B cell (primary cell): ENCODE results near the gene AIMP1. TPM values are rescaled to one million over a fixed set of nuclear protein-coding genes. Genes with fewer than 3 reads are reported as not detected.
A peak's percentile ranks its signal among the peaks of the same experiment; 100 is the strongest.

Experiments used
- ATAC-seq: fragments of 200-7000 bp; cut with Tn5 transposase; one replicate; pipeline ENCODE4 v1.10.0; 2021; ENCODE audit warnings: low read depth, mild to moderate bottlenecking, moderate number of reproducible peaks, moderate library complexity
- CTCF ChIA-PET: fragments of 350-600 bp; sonication (Branson Sonifier 250); formaldehyde crosslinking; loops from one replicate; lab custom pipeline; 2021; ENCODE audit warnings: antibody characterized with exemption, inconsistent platforms; lab: Charles Lee
- POLR2A ChIA-PET: fragments of 350-600 bp; sonication (Branson Sonifier 250); formaldehyde crosslinking; loops from one replicate; lab custom pipeline; 2021; ENCODE audit warnings: antibody characterized with exemption; lab: Charles Lee
- DNase-seq: peaks from one replicate; pipeline ENCODE4 v3.0.0; 2013
- H2AFZ ChIP-seq: 2 replicates; pipeline ENCODE4 v1.6.1; 2012; ENCODE audit warnings: mild to moderate bottlenecking, low read depth, low read length; ENCODE audit not compliant: insufficient read depth, poor library complexity, severe bottlenecking
- H3K27ac ChIP-seq, 2 donors: 1 replicate in 1 of 2; 2 replicates in 1 of 2; pipeline ENCODE4 v1.5.1; 2012 to 2013; ENCODE audit warnings: low read length in 2 of 2, mild to moderate bottlenecking in 2 of 2, moderate library complexity in 1 of 2
- H3K27me3 ChIP-seq, 4 experiments: fragments of 200-600 bp in 1 of 4; sonication (generic) in 1 of 4; replicated peaks in 1 of 4; 1 replicate in 2 of 4; 2 replicates in 2 of 4; pipeline versions ENCODE4 v1.6.1 to v1.7.0; 2013 to 2016; ENCODE audit warnings: low read length in 3 of 4, mild to moderate bottlenecking in 2 of 4, mixed read lengths in 1 of 4, moderate library complexity in 1 of 4; ENCODE audit not compliant: insufficient read depth in 4 of 4, control insufficient read depth in 3 of 4; ENCODE audit errors: control extremely low read depth in 1 of 4
- H3K36me3 ChIP-seq, 2 experiments: replicated peaks in 1 of 2; 1 replicate in 1 of 2; 2 replicates in 1 of 2; pipeline versions ENCODE4 v1.6.1 to v1.7.1; 2013; ENCODE audit warnings: low read length in 1 of 2; ENCODE audit not compliant: insufficient read depth in 2 of 2, control insufficient read depth in 1 of 2; ENCODE audit errors: control extremely low read depth in 1 of 2, extremely low read depth in 1 of 2
- H3K4me1 ChIP-seq, 2 donors: fragments of 200-600 bp in 1 of 2; sonication (generic) in 1 of 2; 1 replicate in 1 of 2; 2 replicates in 1 of 2; pipeline versions ENCODE4 v1.5.1 to v1.6.1; 2013 to 2017; ENCODE audit warnings: low read length in 2 of 2; ENCODE audit not compliant: control insufficient read depth in 2 of 2, insufficient read depth in 2 of 2
- H3K4me2 ChIP-seq: replicated peaks from 2 replicates; pipeline ENCODE3; 2012; ENCODE audit warnings: mild to moderate bottlenecking, low read depth, low read length; ENCODE audit not compliant: poor library complexity, severe bottlenecking
- H3K4me3 ChIP-seq, 5 experiments: fragments of 200-600 bp in 1 of 5; sonication (generic) in 1 of 5; 1 replicate in 3 of 5; 2 replicates in 2 of 5; pipeline versions ENCODE4 v1.5.1 to v1.7.0; 2011 to 2016; ENCODE audit warnings: low read length in 4 of 5, mild to moderate bottlenecking in 4 of 5, low read depth in 2 of 5, control low read depth in 1 of 5, moderate library complexity in 1 of 5; ENCODE audit not compliant: insufficient read depth in 1 of 5; ENCODE audit errors: control extremely low read depth in 1 of 5, extremely low read depth in 1 of 5
- H3K79me2 ChIP-seq: fragments of 200-600 bp; sonication (generic); one replicate; pipeline ENCODE4 v1.6.0; 2016; ENCODE audit warnings: low read length; ENCODE audit not compliant: control insufficient read depth, insufficient read depth
- H3K9ac ChIP-seq: fragments of 200-600 bp; sonication (generic); 2 replicates; pipeline ENCODE4 v1.6.1; 2017; ENCODE audit warnings: mild to moderate bottlenecking, low read length, moderate library complexity
- H3K9me3 ChIP-seq, 3 donors: one replicate each; pipeline versions ENCODE4 v1.6.1 to v1.7.1; 2013; ENCODE audit warnings: low read length in 2 of 3; ENCODE audit not compliant: control insufficient read depth in 2 of 3, insufficient read depth in 1 of 3; ENCODE audit errors: control extremely low read depth in 1 of 3
- H4K20me1 ChIP-seq: 2 replicates; pipeline ENCODE4 v1.6.0; 2012; ENCODE audit warnings: mild to moderate bottlenecking, low read length; ENCODE audit not compliant: insufficient read depth, control insufficient read depth, poor library complexity, severe bottlenecking
- H3K27ac Mint-ChIP-seq: one replicate; pipeline ENCODE4 v1.8.0; 2021; ENCODE audit warnings: mixed read lengths
- H3K27me3 Mint-ChIP-seq: one replicate; pipeline ENCODE4 v1.8.0; 2021; ENCODE audit warnings: mixed read lengths
- H3K4me1 Mint-ChIP-seq: one replicate; pipeline ENCODE4 v1.8.0; 2021; ENCODE audit warnings: mixed read lengths
- H3K4me3 Mint-ChIP-seq: one replicate; pipeline ENCODE4 v1.8.0; 2021; ENCODE audit warnings: mixed read lengths
- H3K9me3 Mint-ChIP-seq: one replicate; pipeline ENCODE4 v1.8.0; 2022; ENCODE audit warnings: mixed read lengths; ENCODE audit not compliant: insufficient read depth
- CTCF ChIP-seq: fragments of 200-600 bp; IDR thresholded peaks from one replicate; pipeline ENCODE4 v1.8.0; 2022; ENCODE audit warnings: antibody characterized with exemption, mild to moderate bottlenecking
- EZH2 ChIP-seq: IDR thresholded peaks from 2 replicates; pipeline ENCODE4 v1.6.1; 2012; ENCODE audit warnings: borderline replicate concordance, low read depth, mild to moderate bottlenecking, moderate library complexity, low read length; ENCODE audit not compliant: insufficient read depth, poor library complexity, severe bottlenecking
- WGBS: methylation state at CpG from one replicate; pipeline ENCODE4 v1.1.5; 2013; ENCODE audit warnings: missing lambda C conversion rate; ENCODE audit not compliant: insufficient coverage; 5-methylcytosine and 5-hydroxymethylcytosine counted together
- intact Hi-C: fragments of 100-400 bp; cut with micrococcal nuclease; formaldehyde crosslinking; loops from one replicate; pipeline ENCODE4 v1.10.0; 2022
- polyA plus RNA-seq: library from polyadenylated mRNA; depleted of rRNA; stranded (reverse); fragments of >200 nt; gene quantifications from 2 replicates; pipeline ENCODE4 v1.2.3, GENCODE V29; 2012
- total RNA-seq, 2 donors: library from RNA; stranded (reverse); fragments of 120-200 nt in 1 of 2; gene quantifications; 1 replicate in 1 of 2; 2 replicates in 1 of 2; pipeline versions ENCODE4 v1.2.3 to v1.2.4, GENCODE V29; 2013 to 2022

The AIMP1 gene
- total and polyA plus RNA-seq, 2 donors (not counting 1 experiment from before 2014, with no cell fraction given) = 12.0 to 49.7 TPM

GRCh38 chr4:106316773-106317409, 541 bp downstream of the AIMP1 start:
- ATAC-seq (no peak), DNase-seq (no peak)
- 0% methylated on average over 8 of the region's 13 CpGs for WGBS
- Mint-ChIP-seq H3K9me3 (no peaks in the 10 kb centered on the region), H3K4me3 (no peak overlapping the region), H3K27me3 (no peaks in the 10 kb centered on the region), H3K27ac (no peak overlapping the region), H3K4me1 (peaks cover 25% of the 10 kb centered on the region)
- no peaks in the 10 kb centered on the region for H3K27me3 ChIP-seq
- H4K20me1 ChIP-seq = no peaks in the 10 kb centered on the region
- H3K4me3 ChIP-seq = peak overlapping the region; percentile 77 to 98 (median 82)
- peak overlapping the region; percentile 91 for H2AFZ ChIP-seq
- peaks cover 19 to 26% of the 10 kb centered on the region in 2 donors for H3K4me1 ChIP-seq
- intact Hi-C loops = loop anchor here (1.0 to 10.0 kb wide), 5 partner anchors 609 to 1668 kb away; partner anchors contain the start of genes CYP2U1, GSTCD, HADH and INTS12
- TF ChIP-seq EZH2 = no peak
- TF ChIP-seq CTCF = no peak
- peaks cover 0 to 8% (median 0%) of the 10 kb centered on the region in 3 donors for H3K9me3 ChIP-seq
- peak overlapping the region; percentile 95 to 98 for H3K27ac ChIP-seq
- H3K4me2 ChIP-seq = peak overlapping the region; percentile 82
- peak overlapping the region; percentile 98 for H3K9ac ChIP-seq
- H3K79me2 ChIP-seq = peaks cover 86% of the 10 kb centered on the region
- ChIA-PET CTCF (no interaction called here), POLR2A (no interaction called here)
- peaks cover 0 to 4% of the 10 kb centered on the region in 2 experiments for H3K36me3 ChIP-seq

GRCh38 chr4:106317815-106318214, 1.5 kb downstream of the AIMP1 start:
- intact Hi-C loops = loop anchor here (5.0 to 10.0 kb wide), 3 partner anchors 1171 to 1667 kb away; partner anchors contain the start of genes CYP2U1, HADH and TET2
- H3K4me3 ChIP-seq = no peak overlapping the region

More at GRCh38 chr4:106317815-106318214, 1.5 kb downstream of the AIMP1 start:
- Histone ChIP-seq H3K27me3 (no peaks in the 10 kb centered on the region), H3K9ac (peak overlapping the region; percentile 98), H3K4me1 (peaks cover 19 to 26% of the 10 kb centered on the region in 2 donors), H4K20me1 (no peaks in the 10 kb centered on the region), H3K36me3 (peaks cover 0 to 4% of the 10 kb centered on the region in 2 experiments), H3K4me2 (peak overlapping the region; percentile 82), H3K79me2 (peaks cover 86% of the 10 kb centered on the region), H3K27ac (peak overlapping the region in 1 of 2 donors; percentile 98), H3K9me3 (peaks cover 0 to 8% (median 0%) of the 10 kb centered on the region in 3 donors), H2AFZ (no peak overlapping the region)
- ChIA-PET CTCF (no interaction called here), POLR2A (no interaction called here)
- peaks cover 24% of the 10 kb centered on the region for H3K4me1 Mint-ChIP-seq
- no peaks in the 10 kb centered on the region for H3K27me3 Mint-ChIP-seq
- ATAC-seq = no peak
- H3K27ac Mint-ChIP-seq = no peak overlapping the region
- TF ChIP-seq EZH2 = no peak
- no peak for TF ChIP-seq CTCF
- no peaks in the 10 kb centered on the region for H3K9me3 Mint-ChIP-seq
- no peak overlapping the region for H3K4me3 Mint-ChIP-seq
- DNase-seq = no peak
- WGBS = no CpG with 5 or more reads among the region's 1 CpG
